ENCODE results near the gene USP40. TPM values are rescaled to one million over a fixed set of nuclear protein-coding genes. Genes with fewer than 3 reads are reported as not detected.

Gene USP40
- total RNA-seq, 2 experiments from 2014 or later = 11.5 to 13.9 TPM

GRCh38 chr2:233471291-233472035 lies 95.1 kb downstream of the USP40 start:
- POLR2A ChIA-PET = no interaction called here
- H3K4me3 Mint-ChIP-seq = no peak overlapping the region
- ATAC-seq (ENCODE audit: low read depth) (no peak), DNase-seq (no peak)
- no peak overlapping the region for H3K27ac Mint-ChIP-seq
- no peaks in the 10 kb centered on the region for H3K4me1 Mint-ChIP-seq
- H3K9me3 Mint-ChIP-seq = no peaks in the 10 kb centered on the region
- H3K27me3 Mint-ChIP-seq = no peaks in the 10 kb centered on the region
- peaks cover 6% of the 10 kb centered on the region for H3K36me3 Mint-ChIP-seq

- Mint-ChIP-seq H3K4me3 (no peak overlapping the region), H3K9me3 (no peaks in the 10 kb centered on the region), H3K27me3 (no peaks in the 10 kb centered on the region), H3K36me3 (peaks cover 12% of the 10 kb centered on the region), H3K27ac (no peak overlapping the region), H3K4me1 (no peaks in the 10 kb centered on the region)
- POLR2A ChIA-PET = no interaction called here
- ATAC-seq (ENCODE audit: low read depth) (no peak), DNase-seq (no peak)
Observed at GRCh38 chr2:233470839-233471238, 95.7 kb downstream of the USP40 start.

GRCh38 chr2:233470011-233470687 lies 96.4 kb downstream of the USP40 start:
- no peaks in the 10 kb centered on the region for H3K9me3 Mint-ChIP-seq
- DNase-seq (no peak), ATAC-seq (ENCODE audit: low read depth) (no peak)
- no peak overlapping the region for H3K27ac Mint-ChIP-seq
- no peak overlapping the region for H3K4me3 Mint-ChIP-seq
- peaks cover 13% of the 10 kb centered on the region for H3K36me3 Mint-ChIP-seq
- POLR2A ChIA-PET = no interaction called here
- no peaks in the 10 kb centered on the region for H3K27me3 Mint-ChIP-seq
- H3K4me1 Mint-ChIP-seq = no peaks in the 10 kb centered on the region

- Mint-ChIP-seq H3K27me3 (no peaks in the 10 kb centered on the region), H3K4me1 (no peaks in the 10 kb centered on the region)
Observed at GRCh38 chr2:233469261-233470010, 97.1 kb downstream of the USP40 start.

GRCh38 chr2:233468741-233469110 lies 97.9 kb downstream of the USP40 start:
- DNase-seq (no peak), ATAC-seq (ENCODE audit: low read depth) (no peak)
- Mint-ChIP-seq H3K36me3 (peaks cover 16% of the 10 kb centered on the region), H3K27ac (no peak overlapping the region), H3K4me3 (no peak overlapping the region), H3K4me1 (no peaks in the 10 kb centered on the region), H3K27me3 (no peaks in the 10 kb centered on the region), H3K9me3 (no peaks in the 10 kb centered on the region)
- POLR2A ChIA-PET = no interaction called here

More at GRCh38 chr2:233469261-233470010, 97.1 kb downstream of the USP40 start:
- POLR2A ChIA-PET = no interaction called here
- H3K27ac Mint-ChIP-seq = no peak overlapping the region
- no peak overlapping the region for H3K4me3 Mint-ChIP-seq
- ATAC-seq (ENCODE audit: low read depth) = no peak
- DNase-seq = no peak
- no peaks in the 10 kb centered on the region for H3K9me3 Mint-ChIP-seq
- peaks cover 14% of the 10 kb centered on the region for H3K36me3 Mint-ChIP-seq

- Mint-ChIP-seq H3K27me3 (no peaks in the 10 kb centered on the region), H3K4me1 (no peaks in the 10 kb centered on the region), H3K9me3 (no peaks in the 10 kb centered on the region), H3K27ac (no peak overlapping the region), H3K36me3 (peaks cover 20% of the 10 kb centered on the region), H3K4me3 (no peak overlapping the region)
- DNase-seq (no peak), ATAC-seq (ENCODE audit: low read depth) (no peak)
- POLR2A ChIA-PET = no interaction called here
Observed at GRCh38 chr2:233468047-233468740, 98.4 kb downstream of the USP40 start.

- H3K9me3 Mint-ChIP-seq = no peaks in the 10 kb centered on the region
- H3K4me1 Mint-ChIP-seq = no peaks in the 10 kb centered on the region
- no peaks in the 10 kb centered on the region for H3K27me3 Mint-ChIP-seq
- no peak overlapping the region for H3K27ac Mint-ChIP-seq
- H3K4me3 Mint-ChIP-seq = no peak overlapping the region
- ATAC-seq (ENCODE audit: low read depth) (no peak), DNase-seq (peak; percentile 16)
- POLR2A ChIA-PET = interaction anchor here (0.6 kb wide), 1 partner anchor 282 kb away, joined by 4 read pairs; no protein-coding TSS in a partner anchor
- peaks cover 23% of the 10 kb centered on the region for H3K36me3 Mint-ChIP-seq
Observed at GRCh38 chr2:233466991-233467603, 99.5 kb downstream of the USP40 start.

- POLR2A ChIA-PET = no interaction called here
- DNase-seq (no peak), ATAC-seq (ENCODE audit: low read depth) (no peak)
- Mint-ChIP-seq H3K27me3 (no peaks in the 10 kb centered on the region), H3K4me3 (no peak overlapping the region), H3K36me3 (peaks cover 20% of the 10 kb centered on the region), H3K4me1 (no peaks in the 10 kb centered on the region), H3K27ac (no peak overlapping the region), H3K9me3 (no peaks in the 10 kb centered on the region)
Observed at GRCh38 chr2:233464531-233465240, 101.9 kb downstream of the USP40 start.

GRCh38 chr2:233464056-233464455 lies 102.5 kb downstream of the USP40 start:
- no peak overlapping the region for H3K4me3 Mint-ChIP-seq

GRCh38 chr2:233463586-233463985 lies 103.0 kb downstream of the USP40 start:
- POLR2A ChIA-PET = no interaction called here
- DNase-seq = no peak
- no peaks in the 10 kb centered on the region for H3K4me1 Mint-ChIP-seq
- peaks cover 18% of the 10 kb centered on the region for H3K36me3 Mint-ChIP-seq
- no peaks in the 10 kb centered on the region for H3K27me3 Mint-ChIP-seq
- H3K9me3 Mint-ChIP-seq = no peaks in the 10 kb centered on the region
- no peak overlapping the region for H3K27ac Mint-ChIP-seq
- no peak for ATAC-seq (ENCODE audit: low read depth)
- no peak overlapping the region for H3K4me3 Mint-ChIP-seq

More at GRCh38 chr2:233464056-233464455, 102.5 kb downstream of the USP40 start:
- DNase-seq (no peak), ATAC-seq (ENCODE audit: low read depth) (no peak)
- Mint-ChIP-seq H3K27ac (no peak overlapping the region), H3K9me3 (no peaks in the 10 kb centered on the region), H3K4me1 (no peaks in the 10 kb centered on the region), H3K36me3 (peaks cover 18% of the 10 kb centered on the region), H3K27me3 (no peaks in the 10 kb centered on the region)
- POLR2A ChIA-PET = no interaction called here

GRCh38 chr2:233462826-233463470 lies 103.6 kb downstream of the USP40 start:
- Mint-ChIP-seq H3K36me3 (peaks cover 17% of the 10 kb centered on the region), H3K4me1 (no peaks in the 10 kb centered on the region), H3K9me3 (no peaks in the 10 kb centered on the region), H3K27ac (no peak overlapping the region), H3K27me3 (no peaks in the 10 kb centered on the region), H3K4me3 (no peak overlapping the region)
- ATAC-seq (ENCODE audit: low read depth) (no peak), DNase-seq (no peak)
- POLR2A ChIA-PET = no interaction called here

- H3K27me3 Mint-ChIP-seq = no peaks in the 10 kb centered on the region
- no peak for ATAC-seq (ENCODE audit: low read depth)
- no peaks in the 10 kb centered on the region for H3K9me3 Mint-ChIP-seq
- H3K27ac Mint-ChIP-seq = no peak overlapping the region
- peaks cover 19% of the 10 kb centered on the region for H3K36me3 Mint-ChIP-seq
- POLR2A ChIA-PET = no interaction called here
- DNase-seq = no peak
- H3K4me1 Mint-ChIP-seq = peaks cover 3% of the 10 kb centered on the region
- no peak overlapping the region for H3K4me3 Mint-ChIP-seq
Observed at GRCh38 chr2:233462202-233462785, 104.3 kb downstream of the USP40 start.
